ENCODE measurements around the gene ECI1. TPM values are rescaled to one million over a fixed set of nuclear protein-coding genes. Genes with fewer than 3 reads are reported as not detected.

The ECI1 gene
- total RNA-seq, 2 experiments from 2014 or later: 35.6 to 36.6 TPM

GRCh38 chr16:2190002-2190658 lies 61.3 kb downstream of the ECI1 start:
- POLR2A ChIA-PET: no interaction called here
- CTCF ChIA-PET: no interaction called here

Other genes starting within 250 kb of the ECI1 start
- gene ZNF598, start 241.8 kb downstream of the ECI1 start, total RNA-seq: 10 to 100 TPM; 94.2 to 95.6 TPM
- 10 to 100 TPM; 15.8 to 18.1 TPM for gene NPW, start 231.8 kb downstream of the ECI1 start, total RNA-seq
- 1 to 10 TPM; 4.0 to 5.2 TPM for gene NHERF2, start 224.7 kb downstream of the ECI1 start, total RNA-seq
- gene NTHL1, start 203.8 kb downstream of the ECI1 start, total RNA-seq: 10 to 100 TPM; 34.5 to 34.8 TPM
- 10 to 100 TPM; 80.2 to 84.5 TPM for gene TSC2, start 203.6 kb downstream of the ECI1 start, total RNA-seq
- gene PKD1, start 115.7 kb downstream of the ECI1 start, total RNA-seq: 10 to 100 TPM; 65.3 to 70.7 TPM
- under 1 TPM in 1 of 2 experiments, not detected in 1; 0.42 TPM for gene RAB26, start 103.0 kb downstream of the ECI1 start, total RNA-seq
- gene TRAF7, start 95.8 kb downstream of the ECI1 start, total RNA-seq: 100 to 1,000 TPM; 102 to 109 TPM
- gene CASKIN1, start 55.0 kb downstream of the ECI1 start, total RNA-seq: under 1 TPM; 0.23 to 0.70 TPM
- gene MLST8, start 46.1 kb downstream of the ECI1 start, total RNA-seq: 10 to 100 TPM; 81.8 to 83.2 TPM
- 10 to 100 TPM; 12.6 to 13.3 TPM for gene BRICD5, start 40.7 kb downstream of the ECI1 start, total RNA-seq
- gene PGP, start 36.7 kb downstream of the ECI1 start, total RNA-seq: 10 to 100 TPM; 31.6 to 32.6 TPM
- 10 to 100 TPM; 25.6 to 29.4 TPM for gene E4F1, start 28.0 kb downstream of the ECI1 start, total RNA-seq
- gene DNASE1L2, start 15.1 kb downstream of the ECI1 start, total RNA-seq: 1 to 10 TPM; 1.3 to 1.4 TPM
- 100 to 1,000 TPM; 370 to 387 TPM for gene RNPS1, start 16.5 kb upstream of the ECI1 start, total RNA-seq
- 1 to 10 TPM; 6.9 to 7.4 TPM for gene ABCA3, start 89.1 kb upstream of the ECI1 start, total RNA-seq
- 10 to 100 TPM; 36.5 to 38.7 TPM for gene CCNF, start 177.9 kb upstream of the ECI1 start, total RNA-seq
- 10 to 100 TPM; 33.3 to 38.5 TPM for gene TEDC2, start 208.5 kb upstream of the ECI1 start, total RNA-seq
- gene NTN3, start 219.7 kb upstream of the ECI1 start, total RNA-seq: not detected
- gene TBC1D24, start 223.5 kb upstream of the ECI1 start, total RNA-seq: 10 to 100 TPM; 36.1 to 38.2 TPM